IMR-90 (cell line): ENCODE data around the gene CHN2. TPM values are rescaled to one million over a fixed set of nuclear protein-coding genes. Genes with fewer than 3 reads are reported as not detected.

ENCODE experiments used
- ATAC-seq: fragments of 200-7000 bp; cut with Tn5 transposase; 2 replicates; pipeline ENCODE4 v1.9.1; 2020; ENCODE audit warnings: low read depth, mild to moderate bottlenecking, moderate library complexity
- BruUV-seq: library from RNA; stranded (reverse); fragments of 400-500 nt; replicated peaks from 2 replicates; lab custom pipeline; 2021; lab: Mats Ljungman, UMichigan
- CTCF ChIA-PET: fragments of 300-600 bp; formaldehyde crosslinking; extraction: SDS; loops from one replicate; lab custom pipeline; 2021; ENCODE audit warnings: antibody characterized with exemption; lab: Yijun Ruan, JAX
- POLR2A ChIA-PET: fragments of 300-600 bp; sonication (Branson Sonifier 250); formaldehyde crosslinking; loops from one replicate; lab custom pipeline; 2022; ENCODE audit warnings: antibody characterized with exemption; ENCODE audit not compliant: unreplicated experiment; lab: Charles Lee
- DNase-seq: peaks from one replicate; pipeline ENCODE4 v3.0.0; 2013
- H2AFZ ChIP-seq: replicated peaks from 2 replicates; pipeline ENCODE3; 2013; ENCODE audit warnings: low read length, mild to moderate bottlenecking; ENCODE audit not compliant: poor library complexity
- H2AK5ac ChIP-seq: 2 replicates; pipeline ENCODE4 v1.6.1; 2013; ENCODE audit warnings: low read depth, low read length, inconsistent platforms
- H2AK9ac ChIP-seq: replicated peaks from 2 replicates; pipeline ENCODE3; 2013; ENCODE audit warnings: mild to moderate bottlenecking, low read depth, low read length, moderate library complexity; ENCODE audit not compliant: poor library complexity
- H2BK120ac ChIP-seq: 2 replicates; pipeline ENCODE4 v1.6.1; 2013; ENCODE audit warnings: low read depth, low read length, inconsistent platforms
- H2BK15ac ChIP-seq: 3 replicates; pipeline ENCODE4 v1.6.1; 2013; ENCODE audit warnings: low read depth, low read length, inconsistent platforms
- H2BK20ac ChIP-seq: 2 replicates; pipeline ENCODE4 v1.6.1; 2013; ENCODE audit warnings: low read depth, mild to moderate bottlenecking, inconsistent platforms, low read length, moderate library complexity
- H2BK5ac ChIP-seq: 2 replicates; pipeline ENCODE4 v1.6.1; 2013; ENCODE audit warnings: mild to moderate bottlenecking, low read depth, low read length, inconsistent platforms; ENCODE audit not compliant: poor library complexity, severe bottlenecking
- H3K14ac ChIP-seq: replicated peaks from 2 replicates; pipeline ENCODE4 v1.6.1; 2013; ENCODE audit warnings: low read depth, low read length, inconsistent platforms
- H3K18ac ChIP-seq: 2 replicates; pipeline ENCODE4 v1.6.1; 2013; ENCODE audit warnings: low read depth, low read length, control low read depth
- H3K23ac ChIP-seq: 2 replicates; pipeline ENCODE4 v1.6.1; 2013; ENCODE audit warnings: low read depth, low read length, inconsistent platforms
- H3K27ac ChIP-seq: 2 replicates; pipeline ENCODE4 v1.5.1; 2013; ENCODE audit warnings: mild to moderate bottlenecking, control low read depth, low read length; ENCODE audit not compliant: insufficient read depth
- H3K27me3 ChIP-seq: 2 replicates; pipeline ENCODE4 v1.6.1; 2013; ENCODE audit warnings: low read length; ENCODE audit not compliant: control insufficient read depth, insufficient read depth
- H3K36me3 ChIP-seq: 2 replicates; pipeline ENCODE4 v1.6.1; 2013; ENCODE audit warnings: low read length, mixed read lengths; ENCODE audit not compliant: control insufficient read depth, insufficient read depth
- H3K4ac ChIP-seq: 2 replicates; pipeline ENCODE4 v1.6.1; 2013; ENCODE audit warnings: low read depth, low read length, inconsistent platforms
- H3K4me1 ChIP-seq: 2 replicates; pipeline ENCODE4 v1.6.1; 2013; ENCODE audit warnings: low read length, mixed read lengths; ENCODE audit not compliant: control insufficient read depth, insufficient read depth
- H3K4me2 ChIP-seq: 2 replicates; pipeline ENCODE4 v1.6.1; 2013; ENCODE audit warnings: low read depth, mild to moderate bottlenecking, control low read depth, low read length, moderate library complexity
- H3K4me3 ChIP-seq: 2 replicates; pipeline ENCODE4 v1.5.1; 2013; ENCODE audit warnings: low read depth, mild to moderate bottlenecking, control low read depth, low read length, moderate library complexity; ENCODE audit not compliant: insufficient read depth
- H3K56ac ChIP-seq: 2 replicates; pipeline ENCODE4 v1.6.1; 2013; ENCODE audit warnings: low read length, inconsistent platforms; ENCODE audit not compliant: insufficient read depth; ENCODE audit errors: extremely low read depth
- H3K79me1 ChIP-seq, 2 experiments: 2 replicates each; pipeline ENCODE4 v1.6.1; 2013; ENCODE audit warnings: low read length in 2 of 2, inconsistent platforms in 1 of 2, low read depth in 1 of 2
- H3K9ac ChIP-seq: 2 replicates; pipeline ENCODE4 v1.6.1; 2013; ENCODE audit warnings: low read depth, low read length, control low read depth
- H3K9me1 ChIP-seq: 2 replicates; pipeline ENCODE4 v1.6.1; 2013; ENCODE audit warnings: low read length, inconsistent platforms; ENCODE audit not compliant: insufficient read depth
- H3K9me3 ChIP-seq: 2 replicates; pipeline ENCODE4 v1.6.1; 2013; ENCODE audit warnings: low read length; ENCODE audit not compliant: control insufficient read depth, insufficient read depth
- H4K20me1 ChIP-seq: 2 replicates; pipeline ENCODE4 v1.6.1; 2013; ENCODE audit warnings: low read length, inconsistent platforms; ENCODE audit not compliant: insufficient read depth
- H4K5ac ChIP-seq: 2 replicates; pipeline ENCODE4 v1.6.1; 2013; ENCODE audit warnings: mild to moderate bottlenecking, low read depth, low read length, control low read depth
- H4K8ac ChIP-seq, 2 experiments: 2 replicates each; pipeline ENCODE4 v1.6.1; 2013; ENCODE audit warnings: low read depth in 2 of 2, low read length in 2 of 2, control low read depth in 1 of 2, inconsistent platforms in 1 of 2
- H4K91ac ChIP-seq: 2 replicates; pipeline ENCODE4 v1.6.1; 2013; ENCODE audit warnings: low read depth, low read length, inconsistent platforms; ENCODE audit not compliant: insufficient read depth
- BHLHE40 ChIP-seq: fragments of 150-350 bp; IDR thresholded peaks from 2 replicates; pipeline ENCODE4 v1.6.1; 2016; ENCODE audit warnings: mild to moderate bottlenecking, low read depth, low read length
- CTCF ChIP-seq: conservative IDR thresholded peaks from 2 replicates; pipeline ENCODE4 v1.5.1; 2012; ENCODE audit warnings: mild to moderate bottlenecking, low read depth, low read length, improper control_type of control experiment
- ELK1 ChIP-seq: fragments of 150-350 bp; IDR thresholded peaks from 2 replicates; pipeline ENCODE4 v1.6.1; 2016; ENCODE audit warnings: low read depth, mild to moderate bottlenecking, low read length, moderate library complexity, borderline replicate concordance
- MAFK ChIP-seq: IDR thresholded peaks from 2 replicates; pipeline ENCODE4 v1.6.1; 2012; ENCODE audit warnings: low read depth, low read length, improper control_type of control experiment
- MAZ ChIP-seq: IDR thresholded peaks from 2 replicates; pipeline ENCODE4 v1.6.1; 2012; ENCODE audit warnings: low read depth, mild to moderate bottlenecking, low read length, improper control_type of control experiment, moderate library complexity, borderline replicate concordance
- MXI1 ChIP-seq: IDR thresholded peaks from 2 replicates; pipeline ENCODE4 v1.6.1; 2012; ENCODE audit warnings: low read depth, mild to moderate bottlenecking, low read length, moderate library complexity, borderline replicate concordance
- NFE2L2 ChIP-seq: fragments of 150-350 bp; IDR thresholded peaks from 2 replicates; pipeline ENCODE4 v1.6.1; 2016; ENCODE audit warnings: low read depth, mild to moderate bottlenecking, low read length
- POLR2A ChIP-seq: IDR thresholded peaks from 2 replicates; pipeline ENCODE4 v1.6.1; 2012; ENCODE audit warnings: mild to moderate bottlenecking, low read depth, low read length
- RAD21 ChIP-seq: IDR thresholded peaks from 2 replicates; pipeline ENCODE4 v1.6.1; 2012; ENCODE audit warnings: low read length, improper control_type of control experiment
- RCOR1 ChIP-seq: IDR thresholded peaks from 2 replicates; pipeline ENCODE4 v1.6.1; 2012; ENCODE audit warnings: mild to moderate bottlenecking, low read length, improper control_type of control experiment; ENCODE audit not compliant: insufficient replicate concordance
- RFX5 ChIP-seq: IDR thresholded peaks from 2 replicates; pipeline ENCODE4 v1.8.0; 2012; ENCODE audit warnings: low read depth, mild to moderate bottlenecking, low read length, moderate library complexity
- SMC3 ChIP-seq: fragments of 150-350 bp; IDR thresholded peaks from 2 replicates; pipeline ENCODE4 v1.6.1; 2016; ENCODE audit warnings: low read depth, mild to moderate bottlenecking, antibody characterized with exemption, low read length, moderate library complexity
- USF2 ChIP-seq: fragments of 150-350 bp; IDR thresholded peaks from 2 replicates; pipeline ENCODE4 v1.6.1; 2017; ENCODE audit warnings: mild to moderate bottlenecking, antibody characterized with exemption, low read length, low read depth
- WGBS, 2 experiments: methylation state at CpG; one replicate each; pipeline versions ENCODE4 v1.1.5 to v1.1.7; 2013; ENCODE audit warnings: missing lambda C conversion rate in 2 of 2; ENCODE audit not compliant: insufficient read length in 1 of 2; ENCODE audit errors: extremely low coverage in 2 of 2; 5-methylcytosine and 5-hydroxymethylcytosine counted together
- dilution Hi-C: fragments of 300-500 bp; cut with HindIII; formaldehyde crosslinking; loops from one replicate; pipeline ENCODE4 v1.14.3; 2018; ENCODE audit warnings: low sequenced_read_pairs; ENCODE audit not compliant: unreplicated experiment
- in situ Hi-C: fragments of 300-500 bp; cut with MboI; formaldehyde crosslinking; loops from 3 replicates; pipeline ENCODE4 v1.14.3; 2019; ENCODE audit warnings: low sequenced_read_pairs, inconsistent platforms, mixed read lengths
- intact Hi-C: fragments of 100-400 bp; cut with micrococcal nuclease; formaldehyde crosslinking; loops from 2 replicates; pipeline ENCODE4 v1.10.0; 2022
- polyA plus RNA-seq, 3 experiments: library from polyadenylated mRNA; depleted of rRNA; stranded (reverse); fragments of >200 nt; gene quantifications; 2 replicates each; pipeline ENCODE4 v1.2.3, GENCODE V29; 2012; ENCODE audit warnings: low replicate concordance in 1 of 3
- total RNA-seq: library from RNA; depleted of rRNA; stranded (reverse); fragments of >200 nt; gene quantifications from 2 replicates; pipeline ENCODE4 v1.2.3, GENCODE V29; 2012

The CHN2 gene
- total and polyA plus RNA-seq, 2 of the 4 experiments (the other 2 are of a cell fraction): not detected

GRCh38 chr7:29146057-29146706, 48.4 kb upstream of the CHN2 start, which contains the start of gene CPVL:
Gene CPVL, minus strand, starts transcription at chr7:29146537. Its CDS starts 25,476 bp downstream, at chr7:29121061.
- intact Hi-C loops (no loop called here), in situ Hi-C loops (no loop called here), dilution Hi-C loops (no loop called here)
- Histone ChIP-seq H3K4me2 (no peak within 1 kb of the TSS), H2BK5ac (no peak within 1 kb of the TSS), H3K27ac (no peak within 1 kb of the TSS), H3K14ac (no peak within 1 kb of the TSS), H3K9me1 (no peaks in the 10 kb centered on the region), H3K4me1 (no peaks in the 10 kb centered on the region), H4K20me1 (no peaks in the 10 kb centered on the region), H2BK120ac (no peak within 1 kb of the TSS), H2AFZ (no peak within 1 kb of the TSS), H3K9ac (no peak within 1 kb of the TSS), H2BK20ac (no peak within 1 kb of the TSS), H3K27me3 (peaks cover 22% of the 10 kb centered on the region), H3K4ac (no peak within 1 kb of the TSS), H3K18ac (no peak within 1 kb of the TSS), H3K56ac (no peak within 1 kb of the TSS), H3K36me3 (no peaks in the 10 kb centered on the region), H4K8ac (no peak within 1 kb of the TSS), H3K79me1 (no peaks in the 10 kb centered on the region), H3K4me3 (no peak within 1 kb of the TSS), H4K5ac (no peak within 1 kb of the TSS), H3K9me3 (no peaks in the 10 kb centered on the region), H2AK9ac (no peak within 1 kb of the TSS), H3K23ac (no peak within 1 kb of the TSS), H2AK5ac (no peak within 1 kb of the TSS), H2BK15ac (no peak within 1 kb of the TSS), H4K91ac (no peak within 1 kb of the TSS)
- ChIA-PET CTCF (no interaction called here), POLR2A (no interaction called here)
- ATAC-seq: no peak
- no TSS peak for BruUV-seq
- DNase-seq: no peak
- no peak for TF ChIP-seq USF2
- no peak for TF ChIP-seq CTCF
- TF ChIP-seq MAFK: no peak
- no peak for TF ChIP-seq SMC3
- no peak for TF ChIP-seq RCOR1
- no peak for TF ChIP-seq RAD21
- TF ChIP-seq NFE2L2: no peak
- no peak for TF ChIP-seq BHLHE40
- no peak for TF ChIP-seq MAZ
- TF ChIP-seq MXI1: no peak
- no peak for TF ChIP-seq RFX5
- TF ChIP-seq ELK1: no peak
- no peak for TF ChIP-seq POLR2A
- WGBS, 2 experiments: 1% methylated on average over 24 of the region's 42 CpGs; no CpG with 5 or more reads in 1 of the 2 experiments
